ENCODE results near the gene RAPGEF4. TPM values are rescaled to one million over a fixed set of nuclear protein-coding genes. Genes with fewer than 3 reads are reported as not detected.

Gene RAPGEF4
- total and polyA plus RNA-seq, 2 of the 13 experiments (the other 11 are each of a cell fraction or from before 2014, with no cell fraction given), result 0.78 to 0.91 TPM

GRCh38 chr2:172726172-172726735 lies 9.4 kb upstream of the RAPGEF4 start (continued):
- TF ChIP-seq ZBED4 (CRISPR knock-in tag; IDR thresholded peaks at IDR 0.05; ENCODE audit: borderline replicate concordance), result 0 out of 2 replicates have a peak, but pooled peaks have one; percentile 35
- 0 out of 2 replicates have a peak, but pooled peaks have one; percentile 21 for TF ChIP-seq ZNF3 (CRISPR knock-in tag; IDR thresholded peaks at IDR 0.05)
- peak; percentile 91; the same call in 1 of the 2 replicates for TF ChIP-seq NCOR1 (IDR thresholded peaks at IDR 0.05; ENCODE audit: borderline replicate concordance, low read length)
- peak; percentile 51; the same call in 1 of the 2 replicates for TF ChIP-seq KDM2A (CRISPR knock-in tag; IDR thresholded peaks at IDR 0.05; ENCODE audit: borderline replicate concordance, low read depth)
- TF ChIP-seq HMG20B (CRISPR knock-in tag; conservative IDR thresholded peaks at IDR 0.05), result peak; percentile 90
- TF ChIP-seq FOSL2 (CRISPR knock-in tag; IDR thresholded peaks at IDR 0.05), result peak; percentile 74
- TF ChIP-seq MYC (CRISPR knock-in tag; IDR thresholded peaks at IDR 0.05; ENCODE audit: borderline replicate concordance), result 0 out of 2 replicates have a peak, but pooled peaks have one; percentile 30
- TF ChIP-seq CEBPG (CRISPR knock-in tag; IDR thresholded peaks at IDR 0.05), result peak; percentile 99
- TF ChIP-seq ZNF264 (CRISPR knock-in tag; IDR thresholded peaks at IDR 0.05), result peak; percentile 85
- no peak for TF ChIP-seq HOXD1 (CRISPR knock-in tag; IDR thresholded peaks at IDR 0.05)
- TF ChIP-seq TFAP4 (IDR thresholded peaks at IDR 0.05; ENCODE audit: borderline replicate concordance, low read depth), result peak; percentile 82
- peak; percentile 44; the same call in 1 of the 2 replicates for TF ChIP-seq STAT6 (CRISPR knock-in tag; IDR thresholded peaks at IDR 0.05; ENCODE audit: borderline replicate concordance)
- peak; percentile 67; the same call in 1 of the 2 replicates for TF ChIP-seq DPF2 (CRISPR knock-in tag; IDR thresholded peaks at IDR 0.05; ENCODE audit: borderline replicate concordance, low read depth)
- TF ChIP-seq ZMYM4 (CRISPR knock-in tag; IDR thresholded peaks at IDR 0.05), result peak; percentile 96
- TF ChIP-seq TFDP1 (CRISPR knock-in tag; IDR thresholded peaks at IDR 0.05; ENCODE audit: borderline replicate concordance), result peak; percentile 37; the same call in 1 of the 2 replicates
- TF ChIP-seq ZBTB38 (CRISPR knock-in tag; IDR thresholded peaks at IDR 0.05), result 0 out of 2 replicates have a peak, but pooled peaks have one; percentile 49
- no peak for TF ChIP-seq HNRNPK (IDR thresholded peaks at IDR 0.05; ENCODE audit: low read depth, low read length, poor library complexity, severe bottlenecking)
- peak; percentile 59; the same call in 1 of the 2 replicates for TF ChIP-seq RXRB (CRISPR knock-in tag; IDR thresholded peaks at IDR 0.05; ENCODE audit: borderline replicate concordance)
- no peak for TF ChIP-seq SATB2 (CRISPR knock-in tag; IDR thresholded peaks at IDR 0.05)
- no peak for TF ChIP-seq SP5 (CRISPR knock-in tag; IDR thresholded peaks at IDR 0.05; ENCODE audit: borderline replicate concordance, low read depth)
- TF ChIP-seq ZNF891 (CRISPR knock-in tag; IDR thresholded peaks at IDR 0.05), result no peak

Measured in HepG2 (cell line).